HepG2 (cell line): ENCODE measurements around the gene EPHA10. TPM values are rescaled to one million over a fixed set of nuclear protein-coding genes. Genes with fewer than 3 reads are reported as not detected.

Source experiments
- CHD4 ChIP-seq: fragments of 200-600 bp; sonication (generic); IDR thresholded peaks from 2 replicates; pipeline ENCODE4 v1.7.0; 2017; ENCODE audit warnings: mild to moderate bottlenecking, low read length, borderline replicate concordance
- HNF4A ChIP-seq: sonication (generic); formaldehyde crosslinking; IDR thresholded peaks from 2 replicates; pipeline ENCODE4 v1.4.0; 2020; ENCODE audit warnings: missing genetic modification reagents
- NFE2L1 ChIP-seq: sonication (generic); formaldehyde crosslinking; IDR thresholded peaks from 2 replicates; pipeline ENCODE4 v1.4.0; 2020; ENCODE audit warnings: missing genetic modification reagents, mild to moderate bottlenecking, borderline replicate concordance
- RBAK ChIP-seq: sonication (generic); formaldehyde crosslinking; IDR thresholded peaks from 2 replicates; pipeline ENCODE4 v1.5.1; 2020; ENCODE audit warnings: mild to moderate bottlenecking, missing genetic modification reagents
- SNAI1 ChIP-seq: sonication (generic); formaldehyde crosslinking; IDR thresholded peaks from 2 replicates; pipeline ENCODE4 v1.5.0; 2020; ENCODE audit warnings: mild to moderate bottlenecking, missing genetic modification reagents, borderline replicate concordance
- SNAPC4 ChIP-seq: sonication (generic); formaldehyde crosslinking; IDR thresholded peaks from 2 replicates; pipeline ENCODE4 v1.4.0; 2020; ENCODE audit warnings: mild to moderate bottlenecking, missing genetic modification reagents
- STAT6 ChIP-seq: sonication (generic); formaldehyde crosslinking; IDR thresholded peaks from 2 replicates; pipeline ENCODE4 v1.4.0; 2020; ENCODE audit warnings: missing genetic modification reagents, mild to moderate bottlenecking, borderline replicate concordance
- ZBTB25 ChIP-seq: IDR thresholded peaks from 2 replicates; pipeline ENCODE4 v1.6.1; 2018; ENCODE audit warnings: missing genetic modification reagents
- ZBTB33 ChIP-seq: sonication (generic); formaldehyde crosslinking; IDR thresholded peaks from 2 replicates; pipeline ENCODE4 v1.4.0; 2020; ENCODE audit warnings: missing genetic modification reagents
- ZBTB44 ChIP-seq: sonication (generic); formaldehyde crosslinking; IDR thresholded peaks from 2 replicates; pipeline ENCODE4 v1.4.0; 2020; ENCODE audit warnings: missing genetic modification reagents
- ZNF275 ChIP-seq: sonication (generic); formaldehyde crosslinking; IDR thresholded peaks from 2 replicates; pipeline ENCODE4 v1.8.0; 2022; ENCODE audit warnings: missing genetic modification reagents, mild to moderate bottlenecking, inconsistent platforms, borderline replicate concordance
- ZNF383 ChIP-seq: sonication (generic); formaldehyde crosslinking; IDR thresholded peaks from 2 replicates; pipeline ENCODE4 v1.4.0; 2020; ENCODE audit warnings: missing genetic modification reagents, mild to moderate bottlenecking, borderline replicate concordance
- ZNF556 ChIP-seq: sonication (generic); formaldehyde crosslinking; IDR thresholded peaks from 2 replicates; pipeline ENCODE4 v1.4.0; 2020; ENCODE audit warnings: mild to moderate bottlenecking, missing genetic modification reagents, borderline replicate concordance
- ZNF572 ChIP-seq: sonication (generic); formaldehyde crosslinking; IDR thresholded peaks from 2 replicates; pipeline ENCODE4 v1.5.1; 2020; ENCODE audit warnings: mild to moderate bottlenecking, missing genetic modification reagents
- polyA plus RNA-seq, 8 experiments: library from polyadenylated mRNA; depleted of rRNA in 3 of 8; stranded (reverse) in 7 of 8; unstranded in 1 of 8; fragments of >200 nt; fragmentation: Illumina TruSeq in 4 of 8; extraction: Trizol in 4 of 8; gene quantifications; 2 replicates each; pipeline versions ENCODE4 v1.2.1 to v1.2.3, GENCODE V29; 2011 to 2016; ENCODE audit warnings: low read depth in 4 of 8, missing spikeins in 1 of 8, mixed read lengths in 1 of 8; ENCODE audit not compliant: insufficient read depth in 1 of 8
- total RNA-seq, 5 experiments: library from RNA; depleted of rRNA; stranded (reverse); fragments of >200 nt; fragmentation: Illumina TruSeq; extraction: Trizol; gene quantifications; 2 replicates each; pipeline ENCODE4 v1.2.3, GENCODE V29; 2016; ENCODE audit warnings: low read depth in 1 of 5

EPHA10 gene
- total and polyA plus RNA-seq, 2 of the 13 experiments (the other 11 are each of a cell fraction or from before 2014, with no cell fraction given), result 0.11 to 0.58 TPM

GRCh38 chr1:37691497-37692077, 73.3 kb downstream of the EPHA10 start (continued):
- TF ChIP-seq STAT6, result no peak
- no peak for TF ChIP-seq ZBTB33
- 0 out of 2 replicates have a peak, but pooled peaks have one; percentile 17 for TF ChIP-seq ZNF275
- 0 out of 2 replicates have a peak, but pooled peaks have one; percentile 5 for TF ChIP-seq HNF4A
- TF ChIP-seq SNAI1 (CRISPR knock-in tag), result no peak
- TF ChIP-seq RBAK, result no peak
- TF ChIP-seq NFE2L1 (CRISPR knock-in tag), result no peak
- peak; percentile 82; the same call in 1 of the 2 replicates for TF ChIP-seq ZNF572 (CRISPR knock-in tag)
- no peak for TF ChIP-seq ZBTB44 (CRISPR knock-in tag)
- no peak for TF ChIP-seq ZNF383 (CRISPR knock-in tag)
- TF ChIP-seq ZBTB25, result no peak
- TF ChIP-seq SNAPC4 (CRISPR knock-in tag), result peak; percentile 55; the same call in 1 of the 2 replicates
- no peak for TF ChIP-seq ZNF556 (CRISPR knock-in tag)
- no peak for TF ChIP-seq CHD4
